GM23248 (cell line): ENCODE data around the gene FKTN.

Experiments
- EZH2 ChIP-seq: fragments of 200-600 bp; sonication (generic); IDR thresholded peaks from 2 replicates; pipeline ENCODE4 v1.6.1; 2018; ENCODE audit warnings: antibody characterized with exemption, mild to moderate bottlenecking; ENCODE audit not compliant: insufficient read depth, poor library complexity, severe bottlenecking
- EZH2phosphoT487 ChIP-seq: fragments of 200-600 bp; sonication (generic); IDR thresholded peaks from 2 replicates; pipeline ENCODE4 v1.6.1; 2018; ENCODE audit warnings: antibody characterized with exemption, moderate library complexity, mild to moderate bottlenecking, low read depth; ENCODE audit not compliant: insufficient read depth

GRCh38 chr9:105554042-105554441, 3.9 kb upstream of the FKTN start:
- no peak for TF ChIP-seq EZH2
- no peak for TF ChIP-seq EZH2phosphoT487
